Gastrocnemius medialis (tissue), 4 donors: ENCODE measurements around the gene BCAN.

Experiments used
- CTCF ChIP-seq, 5 experiments: fragments of 450-650 bp in 3 of 5; fragments of 200-600 bp in 2 of 5; sonication (generic) in 2 of 5; IDR thresholded peaks in 4 of 5; conservative IDR thresholded peaks in 1 of 5; 1 replicate in 4 of 5; 2 replicates in 1 of 5; pipeline ENCODE4 v1.5.1; 2016 to 2019; ENCODE audit warnings: antibody characterized with exemption in 5 of 5, mild to moderate bottlenecking in 3 of 5, moderate library complexity in 3 of 5
- POLR2A ChIP-seq, 2 donors: fragments of 450-650 bp; IDR thresholded peaks; one replicate each; pipeline ENCODE4 v1.6.1; 2017; ENCODE audit warnings: antibody characterized with exemption in 2 of 2, mild to moderate bottlenecking in 2 of 2, moderate library complexity in 2 of 2

GRCh38 chr1:156655151-156655903 is 13.4 kb downstream of the BCAN start:
- TF ChIP-seq CTCF (IDR thresholded peaks at IDR 0.05 in 4 of 5, conservative IDR thresholded peaks at IDR 0.05 in 1 of 5) (no peak), POLR2A (IDR thresholded peaks at IDR 0.05) (no peak)
